HepG2 (cell line): ENCODE data around the gene MUL1. TPM values are rescaled to one million over a fixed set of nuclear protein-coding genes. Genes with fewer than 3 reads are reported as not detected.

Experiments
- ATRX ChIP-seq: sonication (generic); formaldehyde crosslinking; IDR thresholded peaks from 2 replicates; pipeline ENCODE4 v1.4.0; 2020; ENCODE audit warnings: missing genetic modification reagents, borderline replicate concordance
- CAMTA2 ChIP-seq: sonication (generic); formaldehyde crosslinking; IDR thresholded peaks from 2 replicates; pipeline ENCODE4 v1.4.0; 2020; ENCODE audit warnings: mild to moderate bottlenecking, missing genetic modification reagents, borderline replicate concordance
- DPF2 ChIP-seq: sonication (generic); formaldehyde crosslinking; IDR thresholded peaks from 2 replicates; pipeline ENCODE4 v1.4.0; 2020; ENCODE audit warnings: mild to moderate bottlenecking, low read depth, missing genetic modification reagents, borderline replicate concordance
- KDM2A ChIP-seq: sonication (generic); formaldehyde crosslinking; IDR thresholded peaks from 2 replicates; pipeline ENCODE4 v1.4.0; 2020; ENCODE audit warnings: low read depth, missing genetic modification reagents, borderline replicate concordance
- MIER2 ChIP-seq: IDR thresholded peaks from 2 replicates; pipeline ENCODE4 v1.6.1; 2016; ENCODE audit warnings: missing biosample characterization, missing genetic modification reagents
- MZF1 ChIP-seq: sonication (generic); formaldehyde crosslinking; IDR thresholded peaks from 2 replicates; pipeline ENCODE4 v1.8.1; 2023; ENCODE audit warnings: mild to moderate bottlenecking, missing genetic modification reagents, borderline replicate concordance
- REL ChIP-seq: sonication (generic); formaldehyde crosslinking; conservative IDR thresholded peaks from 2 replicates; pipeline ENCODE4 v1.8.0; 2022; ENCODE audit warnings: mild to moderate bottlenecking, missing genetic modification reagents, moderate library complexity
- SRSF9 ChIP-seq: fragments of 200-400 bp; formaldehyde crosslinking; IDR thresholded peaks from 2 replicates; pipeline ENCODE4 v1.6.1; 2018; ENCODE audit warnings: borderline replicate concordance, mild to moderate bottlenecking, low read depth, low read length; ENCODE audit not compliant: insufficient read depth, poor library complexity, severe bottlenecking
- TP53 ChIP-seq: sonication (generic); formaldehyde crosslinking; conservative IDR thresholded peaks from 2 replicates; pipeline ENCODE4 v1.4.0; 2020; ENCODE audit warnings: missing genetic modification reagents
- ZFP82 ChIP-seq: sonication (generic); formaldehyde crosslinking; IDR thresholded peaks from 2 replicates; pipeline ENCODE4 v1.5.1; 2020; ENCODE audit warnings: mild to moderate bottlenecking, missing genetic modification reagents, borderline replicate concordance
- ZNF24 ChIP-seq: fragments of 450-650 bp; IDR thresholded peaks from 2 replicates; pipeline ENCODE4 v1.6.1; 2017; ENCODE audit warnings: antibody characterized with exemption, mild to moderate bottlenecking
- ZNF564 ChIP-seq: sonication (generic); formaldehyde crosslinking; IDR thresholded peaks from 2 replicates; pipeline ENCODE4 v1.8.1; 2023; ENCODE audit warnings: mild to moderate bottlenecking, missing genetic modification reagents
- ZNF747 ChIP-seq: sonication (generic); formaldehyde crosslinking; IDR thresholded peaks from 2 replicates; pipeline ENCODE4 v1.8.1; 2023; ENCODE audit warnings: missing genetic modification reagents, mild to moderate bottlenecking, borderline replicate concordance
- ZSCAN5A ChIP-seq: sonication (generic); formaldehyde crosslinking; IDR thresholded peaks from 2 replicates; pipeline ENCODE4 v1.8.0; 2022; ENCODE audit warnings: mild to moderate bottlenecking, missing genetic modification reagents, borderline replicate concordance
- polyA plus RNA-seq, 8 experiments: library from polyadenylated mRNA; depleted of rRNA in 3 of 8; stranded (reverse) in 7 of 8; unstranded in 1 of 8; fragments of >200 nt; fragmentation: Illumina TruSeq in 4 of 8; extraction: Trizol in 4 of 8; gene quantifications; 2 replicates each; pipeline versions ENCODE4 v1.2.1 to v1.2.3, GENCODE V29; 2011 to 2016; ENCODE audit warnings: low read depth in 4 of 8, missing spikeins in 1 of 8, mixed read lengths in 1 of 8; ENCODE audit not compliant: insufficient read depth in 1 of 8
- total RNA-seq, 5 experiments: library from RNA; depleted of rRNA; stranded (reverse); fragments of >200 nt; fragmentation: Illumina TruSeq; extraction: Trizol; gene quantifications; 2 replicates each; pipeline ENCODE4 v1.2.3, GENCODE V29; 2016; ENCODE audit warnings: low read depth in 1 of 5
- TF ChIP-seq, protein P1 (sequence below): sonication (generic); formaldehyde crosslinking; IDR thresholded peaks from 2 replicates; pipeline ENCODE4 v1.4.0; 2020; ENCODE audit warnings: missing genetic modification reagents
- TF ChIP-seq, protein P2 (sequence below): sonication (generic); formaldehyde crosslinking; IDR thresholded peaks from 2 replicates; pipeline ENCODE4 v1.4.0; 2020; ENCODE audit warnings: missing genetic modification reagents, mild to moderate bottlenecking, borderline replicate concordance
- TF ChIP-seq, protein P3 (sequence below): sonication (generic); formaldehyde crosslinking; IDR thresholded peaks from 2 replicates; pipeline ENCODE4 v1.4.0; 2020; ENCODE audit warnings: mild to moderate bottlenecking, missing genetic modification reagents

MUL1 gene
- total and polyA plus RNA-seq, 2 of the 13 experiments (the other 11 are each of a cell fraction or from before 2014, with no cell fraction given), result 21.5 to 26.5 TPM

DNA sequence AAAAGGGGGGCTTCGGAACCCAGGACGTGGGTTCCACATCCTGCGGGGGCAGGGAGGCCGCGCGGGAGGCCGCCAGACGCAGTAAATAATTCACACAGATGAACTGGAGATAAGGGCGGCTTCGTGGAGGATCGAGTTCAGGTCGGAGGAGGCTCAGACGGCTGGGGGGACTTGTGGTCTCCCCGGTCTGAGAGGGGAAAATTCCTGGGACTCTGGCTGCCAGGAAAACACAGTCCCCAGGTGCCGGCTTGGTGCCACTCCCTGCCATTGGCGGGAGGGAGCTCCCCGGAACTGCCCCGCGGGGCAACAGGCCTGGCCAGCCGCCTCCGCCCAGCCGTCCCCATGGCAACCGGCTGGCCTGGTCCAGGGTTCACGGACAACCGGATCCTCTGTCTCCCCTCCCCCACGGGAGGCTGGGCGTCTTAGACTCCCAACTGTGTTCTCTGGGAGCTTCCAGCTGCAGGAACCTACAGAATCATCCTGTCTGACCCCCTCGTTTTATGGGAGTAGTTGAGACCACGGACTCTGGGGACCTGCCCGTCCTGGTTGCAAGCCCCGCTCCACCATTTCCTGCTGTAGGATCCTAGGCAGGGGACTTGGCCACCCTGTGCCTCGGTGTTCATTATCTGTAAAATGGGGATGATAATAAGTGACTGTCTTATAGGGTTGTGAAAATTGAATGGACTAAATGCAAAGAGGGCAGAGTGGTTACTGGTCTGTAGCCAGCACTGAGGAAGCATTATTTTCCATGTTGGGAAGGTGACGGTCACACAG is 31.5 kb downstream of the MUL1 start (continued):
- peak; percentile 70; the same call in 1 of the 2 replicates for TF ChIP-seq DPF2
- peak; percentile 89 for TF ChIP-seq KDM2A
- no peak for TF ChIP-seq TP53 (CRISPR knock-in tag)
- no peak for TF ChIP-seq CAMTA2 (CRISPR knock-in tag)
- TF ChIP-seq, protein P1, sequence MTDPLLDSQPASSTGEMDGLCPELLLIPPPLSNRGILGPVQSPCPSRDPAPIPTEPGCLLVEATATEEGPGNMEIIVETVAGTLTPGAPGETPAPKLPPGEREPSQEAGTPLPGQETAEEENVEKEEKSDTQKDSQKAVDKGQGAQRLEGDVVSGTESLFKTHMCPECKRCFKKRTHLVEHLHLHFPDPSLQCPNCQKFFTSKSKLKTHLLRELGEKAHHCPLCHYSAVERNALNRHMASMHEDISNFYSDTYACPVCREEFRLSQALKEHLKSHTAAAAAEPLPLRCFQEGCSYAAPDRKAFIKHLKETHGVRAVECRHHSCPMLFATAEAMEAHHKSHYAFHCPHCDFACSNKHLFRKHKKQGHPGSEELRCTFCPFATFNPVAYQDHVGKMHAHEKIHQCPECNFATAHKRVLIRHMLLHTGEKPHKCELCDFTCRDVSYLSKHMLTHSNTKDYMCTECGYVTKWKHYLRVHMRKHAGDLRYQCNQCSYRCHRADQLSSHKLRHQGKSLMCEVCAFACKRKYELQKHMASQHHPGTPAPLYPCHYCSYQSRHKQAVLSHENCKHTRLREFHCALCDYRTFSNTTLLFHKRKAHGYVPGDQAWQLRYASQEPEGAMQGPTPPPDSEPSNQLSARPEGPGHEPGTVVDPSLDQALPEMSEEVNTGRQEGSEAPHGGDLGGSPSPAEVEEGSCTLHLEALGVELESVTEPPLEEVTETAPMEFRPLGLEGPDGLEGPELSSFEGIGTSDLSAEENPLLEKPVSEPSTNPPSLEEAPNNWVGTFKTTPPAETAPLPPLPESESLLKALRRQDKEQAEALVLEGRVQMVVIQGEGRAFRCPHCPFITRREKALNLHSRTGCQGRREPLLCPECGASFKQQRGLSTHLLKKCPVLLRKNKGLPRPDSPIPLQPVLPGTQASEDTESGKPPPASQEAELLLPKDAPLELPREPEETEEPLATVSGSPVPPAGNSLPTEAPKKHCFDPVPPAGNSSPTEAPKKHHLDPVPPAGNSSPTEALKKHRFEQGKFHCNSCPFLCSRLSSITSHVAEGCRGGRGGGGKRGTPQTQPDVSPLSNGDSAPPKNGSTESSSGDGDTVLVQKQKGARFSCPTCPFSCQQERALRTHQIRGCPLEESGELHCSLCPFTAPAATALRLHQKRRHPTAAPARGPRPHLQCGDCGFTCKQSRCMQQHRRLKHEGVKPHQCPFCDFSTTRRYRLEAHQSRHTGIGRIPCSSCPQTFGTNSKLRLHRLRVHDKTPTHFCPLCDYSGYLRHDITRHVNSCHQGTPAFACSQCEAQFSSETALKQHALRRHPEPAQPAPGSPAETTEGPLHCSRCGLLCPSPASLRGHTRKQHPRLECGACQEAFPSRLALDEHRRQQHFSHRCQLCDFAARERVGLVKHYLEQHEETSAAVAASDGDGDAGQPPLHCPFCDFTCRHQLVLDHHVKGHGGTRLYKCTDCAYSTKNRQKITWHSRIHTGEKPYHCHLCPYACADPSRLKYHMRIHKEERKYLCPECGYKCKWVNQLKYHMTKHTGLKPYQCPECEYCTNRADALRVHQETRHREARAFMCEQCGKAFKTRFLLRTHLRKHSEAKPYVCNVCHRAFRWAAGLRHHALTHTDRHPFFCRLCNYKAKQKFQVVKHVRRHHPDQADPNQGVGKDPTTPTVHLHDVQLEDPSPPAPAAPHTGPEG (CRISPR knock-in tag), result peak; percentile 76; the same call in 1 of the 2 replicates
- TF ChIP-seq SRSF9, result no peak
- TF ChIP-seq ZNF564, result 0 out of 2 replicates have a peak, but pooled peaks have one; percentile 15
- no peak for TF ChIP-seq ZNF747 (CRISPR knock-in tag)
- TF ChIP-seq MIER2 (CRISPR knock-in tag), result 0 out of 2 replicates have a peak, but pooled peaks have one; percentile 17
- TF ChIP-seq ZNF24, result 0 out of 2 replicates have a peak, but pooled peaks have one; percentile 57
- TF ChIP-seq, protein P2, sequence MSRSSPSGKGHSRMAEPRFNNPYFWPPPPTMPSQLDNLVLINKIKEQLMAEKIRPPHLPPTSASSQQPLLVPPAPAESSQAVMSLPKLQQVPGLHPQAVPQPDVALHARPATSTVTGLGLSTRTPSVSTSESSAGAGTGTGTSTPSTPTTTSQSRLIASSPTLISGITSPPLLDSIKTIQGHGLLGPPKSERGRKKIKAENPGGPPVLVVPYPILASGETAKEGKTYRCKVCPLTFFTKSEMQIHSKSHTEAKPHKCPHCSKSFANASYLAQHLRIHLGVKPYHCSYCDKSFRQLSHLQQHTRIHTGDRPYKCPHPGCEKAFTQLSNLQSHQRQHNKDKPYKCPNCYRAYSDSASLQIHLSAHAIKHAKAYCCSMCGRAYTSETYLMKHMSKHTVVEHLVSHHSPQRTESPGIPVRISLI (CRISPR knock-in tag), result peak; percentile 36; the same call in 1 of the 2 replicates
- 0 out of 2 replicates have a peak, but pooled peaks have one; percentile 19 for TF ChIP-seq ZSCAN5A (CRISPR knock-in tag)
- TF ChIP-seq ATRX (CRISPR knock-in tag), result no peak
- TF ChIP-seq ZFP82, result peak; percentile 72; the same call in 1 of the 2 replicates
- TF ChIP-seq, protein P3, sequence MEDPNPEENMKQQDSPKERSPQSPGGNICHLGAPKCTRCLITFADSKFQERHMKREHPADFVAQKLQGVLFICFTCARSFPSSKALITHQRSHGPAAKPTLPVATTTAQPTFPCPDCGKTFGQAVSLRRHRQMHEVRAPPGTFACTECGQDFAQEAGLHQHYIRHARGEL (CRISPR knock-in tag), result 0 out of 2 replicates have a peak, but pooled peaks have one; percentile 55
- TF ChIP-seq REL (CRISPR knock-in tag), result peak; percentile 57; the same call in 1 of the 2 replicates
- TF ChIP-seq MZF1 (CRISPR knock-in tag), result no peak
